HG02870 (cell line): ENCODE measurements around the gene INPP5A.
"Not testable (repeated sequence)": the region's sequence is repeated elsewhere in the genome, so short reads cannot be mapped to it uniquely, and the experiment has no call there.

Source experiments
- ATAC-seq: cut with Tn5 transposase; IDR thresholded peaks from one replicate; pipeline ENCODE4 v1.9.1; 2021; ENCODE audit warnings: mild to moderate bottlenecking, moderate library complexity; ENCODE audit not compliant: unreplicated experiment

The INPP5A gene

DNA sequence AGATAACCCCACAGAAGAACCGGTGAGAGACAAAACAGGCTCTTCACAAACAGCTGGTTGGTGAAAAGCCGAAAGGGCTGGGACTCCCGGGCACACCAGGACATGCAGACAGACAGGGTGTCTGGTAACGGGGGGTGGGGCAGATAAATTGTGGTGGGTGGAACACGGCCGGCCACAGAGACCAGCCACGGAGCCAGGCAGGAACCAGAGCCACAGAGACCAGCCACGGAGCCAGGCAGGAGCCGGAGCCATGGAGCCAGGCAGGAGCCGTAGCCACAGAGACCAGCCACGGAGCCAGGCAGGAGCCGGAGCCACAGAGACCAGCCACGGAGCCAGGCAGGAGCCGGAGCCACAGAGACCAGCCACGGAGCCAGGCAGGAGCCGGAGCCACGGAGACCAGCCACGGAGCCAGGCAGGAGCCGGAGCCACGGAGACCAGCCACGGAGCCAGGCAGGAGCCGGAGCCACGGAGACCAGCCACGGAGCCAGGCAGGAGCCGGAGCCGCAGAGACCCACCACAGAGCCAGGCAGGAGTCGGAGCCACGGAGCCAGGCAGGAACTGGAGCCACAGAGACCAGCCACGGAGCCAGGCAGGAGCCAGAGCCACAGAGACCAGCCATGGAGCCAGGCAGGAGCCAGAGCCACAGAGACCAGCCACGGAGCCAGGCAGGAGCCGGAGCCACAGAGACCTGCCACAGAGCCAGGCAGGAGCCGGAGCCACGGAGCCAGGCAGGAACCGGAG lies 288.4 kb downstream of the INPP5A start:
- not testable (repeated sequence) for ATAC-seq

DNA sequence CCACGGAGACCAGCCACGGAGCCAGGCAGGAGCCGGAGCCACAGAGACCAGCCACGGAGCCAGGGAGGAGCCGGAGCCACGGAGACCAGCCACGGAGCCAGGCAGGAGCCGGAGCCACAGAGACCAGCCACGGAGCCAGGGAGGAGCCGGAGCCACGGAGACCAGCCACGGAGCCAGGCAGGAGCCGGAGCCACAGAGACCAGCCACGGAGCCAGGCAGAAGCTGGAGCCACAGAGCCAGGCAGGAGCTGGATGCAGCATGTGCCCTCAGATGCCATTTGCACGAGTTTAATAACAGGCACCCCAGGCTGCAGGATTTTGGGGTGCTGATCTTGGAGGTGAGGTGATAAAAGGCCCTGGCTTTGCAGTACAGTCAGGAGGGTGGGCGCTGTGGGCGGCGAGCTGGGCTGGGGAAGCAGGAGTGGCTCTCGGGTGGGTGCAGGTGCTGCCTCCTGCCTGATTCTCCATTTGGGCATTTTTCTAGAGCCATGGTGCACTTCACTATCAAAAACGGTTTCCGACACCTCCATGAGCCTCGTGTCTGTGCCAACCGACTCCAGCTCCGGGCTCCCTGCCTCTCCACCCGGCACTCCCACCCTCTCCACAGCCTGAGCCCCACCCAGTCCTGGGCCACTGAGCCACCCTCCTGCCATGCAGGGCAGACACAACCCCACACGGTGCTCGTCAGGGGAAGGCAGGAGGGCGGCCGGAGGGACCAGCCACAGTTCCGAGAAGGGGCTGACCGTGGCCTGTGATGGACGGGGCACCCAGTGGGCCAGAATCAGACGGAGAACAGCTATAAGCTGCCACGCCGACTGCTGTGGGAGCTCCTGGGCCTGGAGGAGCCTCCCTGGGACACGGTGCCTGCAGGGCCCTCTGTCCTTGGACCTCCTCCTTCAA lies 289.2 kb downstream of the INPP5A start:
- no peak for ATAC-seq

DNA sequence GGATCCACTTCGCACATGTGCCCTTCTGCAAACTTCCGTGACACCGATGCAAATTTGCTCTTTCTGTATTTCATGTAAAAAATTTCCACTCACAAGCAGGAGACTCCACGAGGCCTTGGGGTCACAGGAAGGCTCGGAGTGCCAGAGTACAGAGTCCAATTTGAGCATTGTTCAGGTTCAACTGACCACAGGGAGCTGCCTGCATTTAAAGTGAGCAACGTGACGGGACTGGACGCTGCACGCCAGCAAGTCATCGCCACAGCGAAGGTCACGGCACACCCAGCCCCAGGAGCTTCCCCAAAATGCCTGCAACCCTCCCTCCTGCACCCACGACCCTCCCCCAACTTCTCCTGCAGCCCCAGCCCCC lies 289.8 kb downstream of the INPP5A start:
- no peak for ATAC-seq

DNA sequence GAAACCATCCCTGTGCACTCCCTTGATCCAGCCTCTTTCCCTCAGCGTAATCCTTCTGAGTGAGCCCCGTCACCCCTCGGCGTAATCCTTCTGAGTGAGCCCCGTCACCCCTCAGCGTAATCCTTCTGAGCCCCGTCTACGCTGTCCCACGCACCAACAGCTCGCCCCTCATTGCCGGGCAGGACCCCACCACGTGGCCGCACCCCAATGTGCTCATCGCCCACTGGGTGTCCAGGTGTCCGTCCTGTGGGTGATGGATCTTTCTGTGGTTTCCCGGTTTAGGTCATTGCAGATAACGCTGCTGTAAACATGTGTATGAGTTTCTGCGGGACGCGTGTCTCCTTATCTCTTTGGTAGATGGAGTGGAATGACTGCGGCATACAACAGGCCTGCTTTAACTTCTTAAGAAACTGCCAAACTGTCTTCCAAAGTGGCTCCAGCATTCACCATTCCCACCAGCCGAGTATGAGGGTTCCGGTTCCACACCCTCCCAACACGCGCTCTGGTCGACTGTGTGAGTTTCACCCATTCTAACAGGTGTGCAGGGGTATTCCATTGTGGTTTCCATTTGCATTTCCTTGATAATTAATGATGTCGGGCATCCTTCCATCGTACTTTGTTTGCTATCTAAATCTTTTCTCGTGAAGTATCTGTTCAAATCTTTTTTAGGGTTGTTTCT lies 290.4 kb downstream of the INPP5A start:
- ATAC-seq = no peak

DNA sequence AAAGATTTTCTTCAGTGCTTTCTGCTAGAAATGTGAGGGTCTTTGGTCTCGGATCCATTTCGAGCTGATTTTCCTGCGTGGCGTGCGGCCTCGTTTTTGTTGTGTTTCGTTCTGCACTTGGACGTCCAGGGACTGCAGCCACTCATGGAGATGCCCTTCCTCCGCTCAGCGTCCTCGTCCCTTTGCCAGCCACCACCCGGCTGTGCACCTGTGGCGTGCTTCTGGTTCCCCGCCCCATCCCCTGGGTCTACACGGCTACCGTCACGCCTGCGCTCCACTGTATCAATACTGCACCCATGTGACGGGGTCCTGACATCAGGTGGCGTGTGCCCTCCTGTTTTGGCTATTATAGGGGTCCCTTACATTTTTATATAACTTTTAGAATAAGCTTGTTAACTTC lies 291.1 kb downstream of the INPP5A start:
- ATAC-seq = no peak

DNA sequence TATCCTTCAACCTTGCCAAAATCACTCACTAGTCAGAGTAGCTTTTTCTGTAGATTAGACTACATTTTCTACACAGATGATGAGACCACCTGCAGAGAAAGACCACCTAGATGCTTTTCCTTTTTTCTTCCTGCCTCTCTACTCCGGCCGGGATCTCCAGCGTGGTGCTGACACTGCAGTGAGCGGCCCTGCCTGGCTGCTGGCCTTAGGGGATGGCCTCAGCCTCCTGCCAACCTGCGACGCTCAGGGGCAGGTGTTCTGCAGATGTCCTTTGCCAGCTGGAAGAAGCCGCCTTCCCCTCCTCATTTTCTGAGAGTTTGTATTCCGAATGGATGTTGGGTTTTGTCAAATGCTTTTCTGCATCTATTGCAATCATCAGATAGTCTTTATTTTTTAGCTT lies 291.8 kb downstream of the INPP5A start:
- no peak for ATAC-seq

DNA sequence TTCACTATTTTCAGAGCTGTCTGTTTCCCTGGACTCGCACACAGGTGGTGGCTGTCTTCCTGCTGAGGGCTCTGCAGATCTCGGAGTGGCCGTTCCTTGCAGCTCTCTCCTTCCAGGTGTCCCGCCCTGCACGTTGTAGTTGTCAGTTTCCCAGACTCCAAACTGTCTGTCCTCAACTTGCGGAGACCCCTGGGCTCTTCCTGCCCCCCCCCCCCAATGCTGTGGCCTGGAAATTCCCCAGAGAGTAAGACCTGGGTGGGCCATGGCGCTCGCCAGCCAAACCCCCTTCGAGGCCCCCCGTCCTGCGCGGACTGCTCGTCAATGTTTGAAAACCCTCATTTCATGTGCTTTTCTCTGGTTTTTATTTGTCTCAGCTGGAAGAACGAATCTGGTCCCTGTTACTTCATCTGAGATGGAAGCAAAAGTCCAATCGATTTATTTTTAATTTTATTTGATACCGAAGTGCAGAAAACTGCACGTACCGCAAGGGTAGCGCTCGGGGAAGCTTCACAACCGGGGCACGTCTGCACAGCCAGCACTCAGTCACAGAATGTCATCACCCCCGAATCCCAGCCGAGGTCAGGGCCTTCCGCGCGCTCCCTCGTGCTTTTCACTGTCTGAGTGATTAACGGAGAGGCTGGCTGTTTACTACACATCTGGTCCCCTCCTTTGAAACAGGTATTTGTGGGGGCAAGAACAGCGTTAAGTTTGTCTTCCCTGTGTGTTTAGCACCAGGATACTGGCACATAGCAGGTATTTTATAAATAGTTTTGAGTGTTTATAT lies 294.8 kb downstream of the INPP5A start:
- no peak for ATAC-seq
